GM08714 (cell line): ENCODE results near the gene MYB.

Source experiments
- H3K4me3 ChIP-seq: fragments of 200-500 bp; sonication (Bioruptor generic); 2 replicates; pipeline ENCODE4 v1.5.1; 2014; ENCODE audit warnings: mild to moderate bottlenecking, low read length, inconsistent platforms
- ZNF274 ChIP-seq: IDR thresholded peaks from 2 replicates; pipeline ENCODE4 v1.6.1; 2012; ENCODE audit warnings: mild to moderate bottlenecking, low read depth, low read length

MYB gene

DNA sequence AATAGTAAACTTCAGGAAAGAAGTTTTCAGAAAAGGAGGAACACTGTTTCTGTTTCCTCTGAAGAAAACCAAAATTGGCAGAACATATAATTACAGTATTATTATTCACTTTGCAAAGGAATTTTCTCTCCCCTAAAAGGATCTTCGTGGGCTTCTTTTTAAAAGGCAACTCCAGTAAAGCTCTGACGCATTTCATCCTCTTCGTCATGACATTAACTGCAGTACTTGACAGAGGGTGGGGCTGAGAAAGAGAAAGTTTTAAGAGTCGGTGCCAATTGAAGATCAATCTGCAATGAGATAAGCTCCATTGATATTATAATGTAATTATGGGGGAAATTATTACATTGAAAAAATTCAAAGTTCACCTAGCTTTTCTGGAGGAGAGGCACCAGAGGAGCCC lies 75.8 kb downstream of the MYB start:
- no peak for TF ChIP-seq ZNF274
- no peak overlapping the region for H3K4me3 ChIP-seq

DNA sequence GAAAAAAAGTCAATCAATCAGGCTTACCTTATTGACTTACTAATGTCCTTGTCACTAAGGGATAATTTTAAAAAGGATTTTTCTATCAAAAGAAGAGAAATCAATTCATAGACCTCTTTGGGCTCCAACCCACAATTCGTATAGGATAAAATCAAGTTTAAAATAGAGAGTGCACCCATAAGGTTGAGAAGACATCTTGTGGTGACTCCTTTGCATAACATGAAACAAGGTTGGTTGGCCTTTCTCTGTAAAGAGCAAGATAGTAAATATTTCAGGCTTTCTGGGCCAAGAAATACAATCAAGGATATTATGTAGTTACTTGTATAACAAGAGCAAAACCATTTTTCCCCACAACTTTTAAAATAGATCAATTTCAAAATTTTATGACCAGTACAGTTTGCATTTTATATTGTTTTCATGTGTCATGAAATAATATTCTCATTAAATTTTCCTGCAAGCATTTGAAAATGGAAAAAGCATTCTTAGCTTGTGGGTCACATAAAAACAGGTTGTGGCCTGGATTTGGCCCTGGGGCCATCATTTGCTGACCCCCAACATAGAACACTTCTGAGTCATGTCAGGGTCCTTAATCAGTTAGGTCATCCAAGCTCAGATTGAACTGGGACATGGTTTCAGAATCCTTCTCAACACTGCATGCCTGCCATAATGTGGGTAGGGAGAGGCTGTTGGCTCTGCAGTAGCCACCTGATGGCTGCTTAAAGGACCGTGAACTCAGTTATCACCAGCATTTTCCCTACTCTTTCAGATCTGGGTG lies 76.7 kb downstream of the MYB start:
- H3K4me3 ChIP-seq: no peak overlapping the region
- TF ChIP-seq ZNF274: no peak

GRCh38 chr6:135258970-135259369 lies 77.9 kb downstream of the MYB start:
- no peak overlapping the region for H3K4me3 ChIP-seq
- TF ChIP-seq ZNF274: no peak

DNA sequence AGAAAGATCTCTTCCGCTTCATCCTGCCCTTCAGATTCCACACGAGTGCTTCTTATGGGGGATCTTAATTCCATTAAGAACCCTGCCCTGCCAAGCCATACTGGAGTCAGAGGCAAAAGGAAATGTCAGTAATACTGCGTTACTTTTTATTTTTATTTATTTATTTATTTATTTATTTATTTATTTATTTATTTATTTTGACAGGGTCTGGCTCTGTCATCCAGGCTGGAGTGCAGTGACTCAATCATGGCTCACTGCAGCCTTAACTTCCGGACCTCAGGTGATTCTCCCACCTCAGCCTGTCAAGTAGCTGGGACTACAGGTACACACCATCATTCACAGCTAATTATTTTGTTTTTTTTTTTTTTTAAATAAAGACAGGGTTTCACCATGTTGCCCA lies 79.5 kb downstream of the MYB start:
- no peak overlapping the region for H3K4me3 ChIP-seq
- TF ChIP-seq ZNF274: no peak

DNA sequence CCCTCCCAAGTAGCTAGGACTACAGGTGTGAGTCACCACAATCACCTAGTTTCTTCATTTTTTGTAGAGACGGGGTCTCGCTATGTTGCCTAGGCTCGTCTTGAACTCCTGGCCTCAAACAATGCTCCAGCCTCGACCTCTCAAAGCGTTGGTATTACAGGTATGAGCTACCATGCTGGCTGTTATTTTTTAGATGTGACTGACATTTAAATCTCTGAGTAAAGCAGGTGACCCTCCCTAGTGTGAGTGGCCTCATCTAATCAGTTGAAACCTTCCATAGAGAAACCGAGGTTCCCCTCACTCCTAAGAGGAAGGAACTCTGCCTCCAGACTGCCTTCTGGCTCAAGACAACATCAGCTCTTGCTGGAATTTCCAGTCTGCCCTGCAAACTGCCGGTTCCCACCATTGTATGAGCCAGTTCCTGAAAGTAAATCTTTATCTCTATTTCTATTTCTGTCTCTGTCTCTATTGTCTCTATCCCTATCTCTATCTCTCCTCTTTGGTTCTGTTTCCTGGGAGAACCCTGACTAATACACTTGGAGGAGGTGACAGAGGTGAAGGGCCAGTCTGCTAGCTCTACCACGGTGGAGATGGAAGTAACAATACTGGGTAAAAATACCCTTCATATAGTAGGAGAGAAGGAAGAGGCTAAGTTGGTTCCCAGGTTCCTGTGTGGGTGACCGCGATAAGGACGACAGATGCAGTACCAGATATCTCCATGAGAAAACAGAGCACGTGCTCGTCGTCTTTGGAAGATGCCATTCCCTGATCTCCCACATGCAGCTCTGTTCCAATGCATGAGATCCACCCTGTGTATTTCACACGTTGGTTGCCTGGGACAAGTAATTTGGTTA lies 81.0 kb downstream of the MYB start:
- no peak overlapping the region for H3K4me3 ChIP-seq
- TF ChIP-seq ZNF274: no peak

DNA sequence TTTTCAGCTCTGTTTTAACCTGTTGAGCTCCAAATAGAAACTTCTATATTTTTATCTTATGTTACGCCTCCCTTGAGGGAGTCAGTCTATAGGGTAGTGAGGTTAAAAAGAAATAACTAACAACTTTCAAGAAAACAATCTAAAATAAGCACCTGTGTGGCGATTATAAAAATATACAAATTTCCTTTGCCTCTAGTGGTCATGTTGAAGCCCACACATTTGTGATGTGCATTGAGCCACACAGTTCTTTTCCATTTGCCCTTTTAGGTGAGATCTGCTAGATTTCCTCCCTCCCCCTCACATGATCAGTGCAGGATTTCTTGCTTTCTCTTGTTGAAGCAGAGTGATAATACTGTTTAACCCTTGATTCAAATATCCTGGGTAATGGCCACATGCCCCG lies 84.2 kb downstream of the MYB start:
- no peak overlapping the region for H3K4me3 ChIP-seq
- TF ChIP-seq ZNF274: no peak

DNA sequence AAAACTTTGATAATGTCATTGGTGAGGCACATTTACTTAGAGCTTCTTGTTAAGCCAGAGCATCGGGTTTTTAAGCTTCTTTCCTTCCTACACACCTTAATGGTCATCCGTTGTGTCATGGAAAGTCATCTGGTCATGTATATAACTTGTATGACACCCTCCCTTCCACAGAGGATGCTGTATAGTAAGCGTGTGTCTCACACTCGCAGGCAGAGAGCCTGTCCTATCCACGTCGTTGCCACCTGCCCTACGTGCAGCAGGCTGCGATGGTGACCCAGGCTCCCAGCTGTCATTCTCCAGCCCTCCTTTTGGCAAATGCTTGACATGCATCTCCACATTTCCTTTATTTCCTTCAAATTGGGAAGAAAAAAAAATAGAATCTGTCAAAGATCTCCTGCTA lies 85.6 kb downstream of the MYB start:
- no peak for TF ChIP-seq ZNF274
- H3K4me3 ChIP-seq: no peak overlapping the region

GRCh38 chr6:135267085-135267484 lies 86.0 kb downstream of the MYB start:
- no peak for TF ChIP-seq ZNF274
- H3K4me3 ChIP-seq: no peak overlapping the region

- TF ChIP-seq ZNF274: no peak
- H3K4me3 ChIP-seq: no peak overlapping the region
Observed at GRCh38 chr6:135268263-135268662, 87.2 kb downstream of the MYB start.

DNA sequence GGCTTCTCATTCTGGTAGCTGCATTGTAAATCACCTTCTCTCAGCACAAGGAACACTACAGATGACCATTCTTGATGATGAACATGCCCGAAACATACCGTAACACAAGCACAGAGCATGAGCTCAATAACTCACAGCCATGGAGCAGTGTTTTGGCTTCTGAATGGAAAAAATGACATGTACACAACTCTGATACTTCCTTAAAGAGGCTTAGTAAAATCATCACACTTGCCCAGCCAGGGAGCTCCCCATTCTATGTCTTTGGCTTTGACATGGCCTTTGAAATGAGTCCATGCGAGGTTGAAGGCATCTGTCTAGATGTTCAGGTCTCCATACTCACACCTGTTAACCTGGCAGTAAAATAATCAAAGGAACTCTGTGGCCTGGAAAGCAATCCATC lies 87.6 kb downstream of the MYB start:
- no peak for TF ChIP-seq ZNF274
- no peak overlapping the region for H3K4me3 ChIP-seq
